OCI-LY1 (cell line): ENCODE results near the gene CSHL1.

Experiments used
- H2AFZ ChIP-seq: fragments of 200-600 bp; sonication (generic), shearing (Covaris generic); 2 replicates; pipeline ENCODE4 v1.6.0; 2014; ENCODE audit warnings: antibody characterized with exemption, mild to moderate bottlenecking, low read length
- H3F3A ChIP-seq: fragments of 200-600 bp; sonication (generic), shearing (Covaris generic); 2 replicates; pipeline ENCODE4 v1.6.0; 2014; ENCODE audit warnings: mild to moderate bottlenecking, antibody characterized with exemption, low read length, moderate library complexity; ENCODE audit not compliant: insufficient read depth
- H3K27ac ChIP-seq: fragments of 200-600 bp; sonication (generic); 2 replicates; pipeline ENCODE4 v1.5.1; 2014; ENCODE audit warnings: low read length, mixed run types, mild to moderate bottlenecking, low read depth; ENCODE audit not compliant: poor library complexity, severe bottlenecking
- H3K27me3 ChIP-seq: fragments of 200-600 bp; sonication (generic); 2 replicates; pipeline ENCODE4 v1.6.0; 2014; ENCODE audit warnings: antibody characterized with exemption, mild to moderate bottlenecking, low read length, moderate library complexity; ENCODE audit not compliant: insufficient read depth
- H3K36me3 ChIP-seq: fragments of 200-600 bp; sonication (generic); 2 replicates; pipeline ENCODE4 v1.6.1; 2014; ENCODE audit warnings: mild to moderate bottlenecking, antibody characterized with exemption, low read length, moderate library complexity, mixed read lengths; ENCODE audit not compliant: insufficient read depth
- H3K4me1 ChIP-seq: fragments of 200-600 bp; sonication (generic); 2 replicates; pipeline ENCODE4 v1.5.1; 2014; ENCODE audit warnings: mild to moderate bottlenecking, low read length, moderate library complexity; ENCODE audit not compliant: insufficient read depth, severe bottlenecking
- H3K4me2 ChIP-seq: fragments of 200-600 bp; sonication (generic), shearing (Covaris generic); 2 replicates; pipeline ENCODE4 v1.6.1; 2014; ENCODE audit warnings: low read length
- H3K4me3 ChIP-seq: fragments of 200-600 bp; sonication (generic); 2 replicates; pipeline ENCODE4 v1.5.1; 2014; ENCODE audit warnings: low read length, low read depth, mild to moderate bottlenecking, mixed read lengths; ENCODE audit not compliant: poor library complexity, severe bottlenecking
- H3K79me2 ChIP-seq: fragments of 200-600 bp; shearing (Covaris generic); 2 replicates; pipeline ENCODE4 v1.6.1; 2016; ENCODE audit warnings: mixed run types, low read length, mixed read lengths; ENCODE audit not compliant: insufficient read depth
- H3K9ac ChIP-seq: fragments of 200-600 bp; sonication (generic), shearing (Covaris generic); 2 replicates; pipeline ENCODE4 v1.6.1; 2014; ENCODE audit warnings: mild to moderate bottlenecking, low read length, mixed read lengths
- H3K9me2 ChIP-seq: fragments of 200-600 bp; sonication (generic), shearing (Covaris generic); 2 replicates; pipeline ENCODE4 v1.6.1; 2014; ENCODE audit warnings: low read depth, mild to moderate bottlenecking, low read length, mixed read lengths
- H3K9me3 ChIP-seq: fragments of 200-600 bp; shearing (Covaris generic); 2 replicates; pipeline ENCODE4 v1.6.1; 2014; ENCODE audit warnings: low read length, mixed read lengths
- H4K20me1 ChIP-seq: fragments of 200-600 bp; sonication (generic), shearing (Covaris generic); 2 replicates; pipeline ENCODE4 v1.6.0; 2016; ENCODE audit warnings: mild to moderate bottlenecking, low read length; ENCODE audit not compliant: insufficient read depth
- CTCF ChIP-seq: fragments of 200-600 bp; sonication (generic), shearing (Covaris generic); IDR thresholded peaks from 2 replicates; pipeline ENCODE4 v1.5.1; 2017; ENCODE audit warnings: mild to moderate bottlenecking, antibody characterized with exemption, low read length, moderate library complexity, mixed read lengths
- EZH2 ChIP-seq: fragments of 200-600 bp; sonication (generic), shearing (Covaris generic); IDR thresholded peaks from 2 replicates; pipeline ENCODE4 v1.8.0; 2017; ENCODE audit warnings: borderline replicate concordance, mixed run types, mild to moderate bottlenecking, antibody characterized with exemption, low read length, moderate library complexity, mixed read lengths

The CSHL1 gene

GRCh38 chr17:63933598-63933997, 22.5 kb upstream of the CSHL1 start:
- Histone ChIP-seq H3K27ac (peak overlapping the region; percentile 97), H3K79me2 (peaks cover 23% of the 10 kb centered on the region), H3K9ac (peak overlapping the region; percentile 100), H3K4me3 (peak overlapping the region; percentile 97), H2AFZ (no peak overlapping the region), H3K4me1 (peaks cover 72% of the 10 kb centered on the region), H3F3A (no peaks in the 10 kb centered on the region), H3K9me3 (no peaks in the 10 kb centered on the region), H3K4me2 (peak overlapping the region; percentile 96), H4K20me1 (no peaks in the 10 kb centered on the region), H3K27me3 (no peaks in the 10 kb centered on the region), H3K9me2 (no peaks in the 10 kb centered on the region), H3K36me3 (peaks cover 35% of the 10 kb centered on the region)
- TF ChIP-seq CTCF, result no peak
- TF ChIP-seq EZH2, result no peak

GRCh38 chr17:63932721-63933120, 21.7 kb upstream of the CSHL1 start:
- Histone ChIP-seq H3K9me2 (no peaks in the 10 kb centered on the region), H3K9me3 (no peaks in the 10 kb centered on the region), H4K20me1 (no peaks in the 10 kb centered on the region), H3K4me2 (peak overlapping the region; percentile 96), H3K27me3 (no peaks in the 10 kb centered on the region), H3F3A (no peaks in the 10 kb centered on the region), H3K27ac (peak overlapping the region; percentile 97), H3K79me2 (peaks cover 23% of the 10 kb centered on the region), H3K4me1 (peaks cover 72% of the 10 kb centered on the region), H3K4me3 (peak overlapping the region; percentile 97), H3K9ac (peak overlapping the region; percentile 100), H2AFZ (no peak overlapping the region), H3K36me3 (peaks cover 44% of the 10 kb centered on the region)
- TF ChIP-seq CTCF (peak; percentile 35; the same call in 1 of the 2 replicates), EZH2 (no peak)

GRCh38 chr17:63931981-63932561, 21.0 kb upstream of the CSHL1 start, which contains the start of gene CD79B:
Gene CD79B, minus strand, starts transcription at chr17:63932331. Its CDS starts 70 bp downstream, at chr17:63932261.
- Histone ChIP-seq H3K27ac (peak within 1 kb of the TSS; percentile 97), H3K27me3 (no peaks in the 10 kb centered on the region), H3F3A (no peaks in the 10 kb centered on the region), H3K9me3 (no peaks in the 10 kb centered on the region), H3K9ac (peak within 1 kb of the TSS; percentile 100), H3K36me3 (peaks cover 45% of the 10 kb centered on the region), H3K4me3 (peak within 1 kb of the TSS; percentile 97), H3K9me2 (no peaks in the 10 kb centered on the region), H3K79me2 (peaks cover 23% of the 10 kb centered on the region), H3K4me2 (peak within 1 kb of the TSS; percentile 96), H3K4me1 (peaks cover 72% of the 10 kb centered on the region), H2AFZ (no peak within 1 kb of the TSS), H4K20me1 (no peaks in the 10 kb centered on the region)
- TF ChIP-seq CTCF (no peak), EZH2 (no peak)
